Stimulated activated naive CD8-positive, alpha-beta T cell treated with anti-CD3 and anti-CD28 coated beads, Interleukin-15, Interleukin-2, amounts not matched to agents 100 U/mL and 50 U/mL, for 24 hours (primary cell): Measurements from ENCODE around the gene MAST2.

Experiments
- ATAC-seq: fragments of 150-1000 bp; cut with Tn5 transposase; one replicate; pipeline ENCODE4 v1.10.0; 2021
- DNase-seq: peaks from one replicate; pipeline ENCODE4 v3.0.0; 2021

MAST2 gene

DNA sequence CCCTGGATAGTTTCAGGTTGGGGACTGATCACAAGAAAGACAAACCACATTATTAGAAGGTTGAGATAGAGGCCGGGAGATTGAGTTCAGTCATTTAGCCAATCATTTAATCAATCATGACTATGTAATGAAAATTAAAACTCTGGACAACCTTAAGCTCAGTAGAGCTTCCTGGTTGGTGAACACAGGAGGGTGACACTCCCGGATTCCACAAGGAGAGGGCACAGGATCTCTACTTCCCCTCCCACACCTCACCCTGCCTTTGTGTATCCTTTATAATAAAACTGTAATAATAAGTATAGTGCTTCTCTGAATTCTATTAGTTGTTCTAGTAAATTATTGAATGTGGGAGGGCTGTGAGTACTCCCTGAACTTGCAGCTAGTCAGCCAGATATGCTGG lies 178.9 kb downstream of the MAST2 start:
- ATAC-seq (no peak), DNase-seq (no peak)

DNA sequence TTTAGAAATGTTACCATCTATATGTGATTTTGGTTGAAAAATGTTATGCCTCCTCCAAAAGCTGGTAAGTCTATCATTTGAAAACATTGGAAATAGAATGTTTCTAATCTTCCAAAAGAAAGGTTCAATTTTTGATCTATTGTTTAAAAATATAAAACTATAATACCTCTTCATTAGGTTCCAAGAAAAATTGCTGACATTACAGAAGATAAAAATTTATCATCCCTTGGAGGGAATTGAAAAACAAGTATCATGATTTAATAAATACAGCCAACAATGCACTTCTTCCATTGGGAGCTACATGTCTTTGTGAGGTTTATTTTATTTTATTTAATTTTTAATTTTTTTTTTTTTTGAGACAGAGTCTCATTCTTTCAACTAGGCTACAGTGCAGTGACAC lies 180.6 kb downstream of the MAST2 start:
- no peak for ATAC-seq
- no peak for DNase-seq

DNA sequence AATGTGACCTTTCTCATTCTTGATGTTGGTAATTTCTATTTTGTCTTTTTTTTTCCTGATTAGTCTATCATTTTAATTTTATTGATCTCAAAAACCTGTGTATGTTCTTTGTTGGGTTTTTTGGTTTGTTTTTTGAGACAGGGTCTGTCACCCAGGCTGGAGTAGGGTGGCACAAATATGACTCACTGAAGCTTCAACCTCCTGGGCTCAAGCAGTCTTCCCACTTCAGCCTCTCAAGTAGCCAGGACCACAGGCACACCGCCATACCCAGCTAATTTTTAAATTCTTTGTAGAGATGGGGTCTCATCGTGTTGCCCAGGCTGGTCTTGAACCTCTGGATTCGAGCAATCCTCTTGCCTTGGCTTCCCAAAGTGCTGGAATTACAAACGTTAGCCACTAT lies 183.8 kb downstream of the MAST2 start:
- DNase-seq (no peak), ATAC-seq (no peak)

DNA sequence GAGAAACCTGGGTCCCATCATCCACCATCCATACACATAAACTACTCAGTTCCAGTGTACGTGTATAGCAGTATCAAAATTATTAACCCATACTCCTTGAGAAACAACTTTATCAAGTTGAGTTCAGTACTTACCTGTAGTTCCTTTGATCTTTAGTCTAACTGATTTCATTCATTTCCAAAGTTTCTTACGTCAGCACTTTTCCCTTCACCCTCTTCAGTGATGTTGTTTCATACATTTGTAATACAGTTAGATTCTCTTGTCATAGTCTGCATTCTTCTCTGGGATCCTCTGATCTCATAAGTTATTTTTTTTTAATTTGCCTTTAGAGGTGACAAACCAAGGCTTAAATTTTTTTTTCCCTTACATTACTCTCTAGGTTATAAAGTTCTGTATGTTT lies 185.8 kb downstream of the MAST2 start:
- no peak for DNase-seq
- no peak for ATAC-seq

DNA sequence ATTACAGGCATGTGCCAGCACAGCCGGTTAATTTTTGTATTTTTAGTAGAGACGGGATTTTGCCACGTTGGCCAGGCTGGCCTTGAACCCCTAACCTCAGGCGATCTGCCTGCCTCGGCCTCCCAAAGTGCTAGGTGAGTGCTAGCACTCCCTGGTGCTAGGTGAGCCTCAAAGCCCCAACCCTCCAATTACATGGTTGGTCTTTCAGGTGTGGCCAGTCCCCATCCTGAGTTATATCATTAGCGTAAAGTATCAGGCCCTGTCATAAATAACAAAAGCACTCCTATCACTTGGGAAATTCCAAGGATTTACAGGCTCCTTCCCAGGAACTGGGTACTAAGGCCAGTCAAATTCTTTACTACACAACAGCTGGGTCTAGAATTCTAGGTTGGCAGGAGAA lies 191.0 kb downstream of the MAST2 start:
- no peak for DNase-seq

DNA sequence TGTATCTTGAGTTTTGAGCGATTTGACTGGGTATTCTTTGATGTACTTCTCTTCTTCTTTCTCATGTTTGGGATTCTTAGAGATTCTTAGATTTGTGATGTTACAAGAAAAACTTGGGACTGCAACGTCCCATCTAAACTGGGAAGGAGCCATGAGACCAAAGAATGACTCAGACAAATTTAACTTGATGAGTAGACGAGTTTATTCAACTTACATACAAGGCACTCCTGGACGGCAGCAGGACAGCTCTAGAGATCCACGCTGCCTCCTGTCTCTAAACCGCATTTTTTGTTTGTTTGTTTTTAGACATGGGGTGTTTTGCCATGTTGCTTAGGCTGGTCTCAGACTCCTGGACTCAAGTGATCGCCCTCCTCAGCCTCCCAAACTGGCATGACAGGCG lies 191.9 kb downstream of the MAST2 start:
- ATAC-seq (no peak), DNase-seq (no peak)

More for the DNA sequence above, 191.0 kb downstream of the MAST2 start:
- ATAC-seq: no peak

DNA sequence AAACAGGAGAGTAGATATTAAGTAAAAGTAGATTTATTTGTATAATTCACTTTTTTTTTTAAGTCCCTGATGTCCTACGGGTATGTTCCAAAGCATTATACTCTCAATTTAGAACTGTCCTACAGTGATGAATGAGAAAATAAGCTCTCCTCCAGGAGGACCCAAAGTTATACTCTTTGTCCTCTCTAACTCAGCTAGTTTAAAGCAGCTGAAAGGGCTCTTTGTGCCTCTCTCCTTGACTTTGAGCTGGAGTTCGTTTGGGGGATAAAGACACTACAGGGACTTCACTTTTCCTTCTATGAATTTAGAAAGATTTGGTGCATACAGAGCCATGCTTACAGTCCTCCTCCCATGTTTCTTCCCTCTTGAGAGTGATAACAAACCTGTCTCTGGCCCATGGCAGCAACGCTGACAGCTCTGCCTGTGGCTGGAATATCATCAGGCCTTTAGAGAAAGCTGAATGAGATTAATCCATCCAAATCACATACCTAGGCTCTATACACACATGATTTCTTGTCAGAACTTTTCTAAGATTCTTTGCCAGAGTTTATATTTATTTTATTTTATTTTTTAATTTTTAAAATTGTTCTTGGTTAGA lies 194.7 kb downstream of the MAST2 start:
- no peak for ATAC-seq
- DNase-seq: no peak

DNA sequence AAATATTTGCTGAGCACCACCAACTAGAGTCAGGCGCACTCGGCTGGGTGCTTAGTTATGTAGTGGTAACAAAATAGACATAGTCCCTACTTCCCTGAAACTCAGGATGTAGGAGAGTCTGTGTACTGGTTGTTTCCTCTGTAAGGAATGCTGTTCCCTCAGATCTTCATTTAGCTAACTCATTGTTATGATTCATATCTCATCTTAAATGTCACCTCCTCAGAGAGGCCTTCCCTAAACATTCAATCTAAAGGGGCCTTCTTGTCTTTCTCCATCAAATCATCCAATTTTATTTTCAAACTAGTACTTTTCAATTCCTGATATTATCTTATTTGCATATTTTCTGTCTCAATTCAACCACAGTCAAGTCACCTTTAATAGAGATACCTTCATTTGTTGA lies 196.1 kb downstream of the MAST2 start:
- ATAC-seq (no peak), DNase-seq (no peak)

DNA sequence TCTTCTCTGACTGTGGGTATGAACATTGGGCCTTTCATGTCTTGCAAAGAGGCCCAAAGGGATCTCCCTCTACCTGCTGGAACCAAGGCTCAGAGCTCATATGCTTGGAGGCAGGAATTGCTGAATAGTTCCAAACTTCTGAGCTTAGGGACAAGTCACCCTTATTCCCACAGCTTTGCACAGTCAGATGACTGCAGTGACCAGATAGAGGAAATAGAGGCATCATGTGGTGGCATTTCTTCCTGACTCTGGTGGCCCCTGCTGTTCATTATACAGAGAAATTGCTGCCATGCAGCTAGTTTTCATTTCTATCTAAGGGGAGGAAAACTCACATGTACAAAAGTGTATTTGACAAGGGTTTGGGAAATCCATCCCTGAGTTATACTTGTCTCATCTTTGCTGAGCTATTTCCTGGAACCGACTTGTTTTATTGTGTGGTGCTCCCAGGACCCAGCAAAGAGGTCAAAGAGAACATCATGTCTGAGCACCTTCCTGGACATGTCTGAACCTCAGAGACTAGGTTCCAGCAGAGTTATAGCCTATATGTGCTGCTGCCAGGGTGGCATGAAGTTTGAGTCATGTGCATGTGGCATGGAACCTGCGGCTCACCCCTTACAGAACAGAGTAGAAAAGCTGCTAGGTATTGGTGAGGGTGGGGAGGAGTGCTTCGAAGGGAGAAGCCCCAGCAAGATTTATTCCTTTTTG lies 197.8 kb downstream of the MAST2 start:
- ATAC-seq (no peak), DNase-seq (no peak)

DNA sequence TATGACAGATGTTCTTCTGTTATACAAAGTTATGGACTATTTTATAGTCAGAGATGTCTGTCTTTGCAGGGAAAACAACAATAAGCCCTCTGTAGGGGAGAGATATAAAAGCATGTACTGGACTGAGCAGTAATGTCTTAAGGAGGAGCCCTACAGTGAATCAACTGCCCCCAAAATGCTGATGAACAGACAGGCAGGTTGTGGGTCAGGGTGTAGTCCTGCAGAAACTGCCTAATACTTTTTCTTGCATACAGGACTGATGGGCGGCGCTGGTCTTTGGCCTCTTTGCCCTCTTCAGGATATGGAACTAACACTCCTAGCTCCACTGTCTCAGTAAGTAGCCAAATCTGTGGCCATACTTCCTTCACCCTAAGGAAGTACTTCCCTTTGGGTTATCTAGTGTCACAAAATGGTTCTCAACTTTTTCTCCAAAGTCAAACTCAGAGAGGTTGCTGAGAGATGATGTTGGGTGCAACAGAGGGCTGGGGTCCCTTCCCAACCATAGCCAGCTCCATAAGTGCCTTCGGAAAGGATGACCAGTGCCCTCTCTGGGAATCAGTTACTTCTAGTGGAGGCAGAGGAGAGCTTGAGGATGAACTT lies 199.2 kb downstream of the MAST2 start:
- ATAC-seq (no peak), DNase-seq (no peak)

DNA sequence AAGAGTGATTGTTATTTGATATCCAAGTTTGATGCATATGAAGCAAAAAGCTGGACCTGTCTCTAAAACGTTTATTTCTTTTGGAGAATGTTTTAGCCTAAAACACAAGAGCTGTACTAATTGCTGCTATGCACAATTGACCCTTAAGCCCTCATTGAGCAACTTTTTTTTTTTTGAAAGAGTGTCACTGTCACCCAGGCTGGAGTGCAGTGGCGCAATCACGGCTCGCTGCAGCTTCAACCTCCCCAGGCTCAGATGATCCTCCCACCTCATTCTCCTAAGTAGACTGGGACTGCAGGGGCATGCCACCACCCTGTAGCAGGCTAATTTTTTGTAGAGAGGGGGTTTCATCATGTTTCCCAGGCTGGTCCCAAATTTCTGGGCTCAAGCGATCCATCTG lies 199.9 kb downstream of the MAST2 start:
- DNase-seq (no peak), ATAC-seq (no peak)

DNA sequence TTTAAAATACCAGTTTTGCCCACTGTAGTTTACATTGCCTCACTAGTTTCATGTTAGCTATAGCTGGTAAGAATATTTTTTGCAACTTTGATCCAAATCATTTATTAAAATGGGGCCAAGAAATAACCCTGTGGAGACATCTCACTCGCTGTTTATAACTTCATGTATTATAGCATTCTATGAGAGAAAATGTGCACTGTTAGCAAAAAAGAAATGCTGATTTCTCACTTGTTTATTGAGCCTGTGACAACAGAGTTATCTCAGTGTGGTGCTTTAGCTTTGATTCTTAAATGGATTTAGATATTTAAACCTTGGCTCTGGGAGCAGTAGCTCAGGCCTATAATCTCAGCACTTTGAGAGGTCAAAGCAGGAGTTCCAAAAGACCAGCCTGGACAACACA lies 201.1 kb downstream of the MAST2 start:
- ATAC-seq (no peak), DNase-seq (no peak)

DNA sequence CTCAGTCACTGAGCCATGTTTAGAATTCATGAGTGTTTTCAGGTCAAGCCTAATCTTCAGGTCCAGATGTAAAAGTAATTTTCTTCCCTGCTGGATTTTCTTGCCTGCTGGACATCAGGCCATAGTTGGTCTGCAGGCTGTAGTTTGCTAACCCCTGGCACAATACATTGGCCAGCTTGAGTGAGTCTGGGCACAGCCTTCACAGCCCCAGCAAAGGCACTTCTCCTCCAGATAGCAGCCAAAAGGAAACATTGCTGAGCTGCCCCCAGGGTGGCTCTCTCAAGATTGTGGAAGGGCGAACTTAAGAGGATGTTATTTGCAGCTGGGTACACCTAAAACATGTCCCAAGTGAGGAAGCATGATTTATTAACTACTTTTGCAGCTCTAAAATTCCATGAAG lies 202.2 kb downstream of the MAST2 start:
- ATAC-seq (no peak), DNase-seq (no peak)

DNA sequence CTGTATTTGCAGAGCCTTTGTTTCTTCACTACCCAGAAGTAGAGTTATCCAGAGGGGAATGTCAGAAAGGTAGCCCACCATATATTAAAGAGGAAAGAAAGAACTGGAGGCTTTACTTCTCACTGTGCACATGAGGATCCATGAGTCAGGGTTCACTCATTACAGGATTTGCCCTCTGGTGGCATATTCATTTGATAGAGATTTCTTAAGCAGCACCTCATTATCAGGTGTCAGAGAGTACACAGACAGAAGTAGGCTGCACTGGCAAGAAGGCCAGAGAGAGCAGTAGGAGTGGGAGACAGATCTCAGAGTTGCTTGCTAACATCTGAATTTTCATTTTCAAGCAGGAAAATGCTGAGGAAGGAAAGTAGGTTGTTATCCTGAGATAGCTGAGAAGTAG lies 205.2 kb downstream of the MAST2 start:
- DNase-seq (no peak), ATAC-seq (no peak)

DNA sequence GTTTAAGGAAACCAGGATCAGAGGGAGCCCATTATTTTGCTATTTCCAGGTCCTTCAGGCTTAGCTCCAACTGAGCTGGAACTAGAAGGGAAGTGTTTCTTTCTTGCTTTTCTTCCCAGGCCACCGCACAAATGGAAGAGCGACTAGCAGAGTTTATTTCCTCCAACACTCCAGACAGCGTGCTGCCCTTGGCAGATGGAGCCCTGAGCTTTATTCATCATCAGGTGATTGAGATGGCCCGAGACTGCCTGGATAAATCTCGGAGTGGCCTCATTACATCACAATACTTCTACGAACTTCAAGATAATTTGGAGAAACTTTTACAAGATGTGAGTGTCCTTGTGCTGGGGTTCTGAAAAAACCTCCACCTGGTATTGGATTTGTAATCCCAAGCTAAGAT lies 207.2 kb downstream of the MAST2 start:
- ATAC-seq: no peak
- DNase-seq: no peak

DNA sequence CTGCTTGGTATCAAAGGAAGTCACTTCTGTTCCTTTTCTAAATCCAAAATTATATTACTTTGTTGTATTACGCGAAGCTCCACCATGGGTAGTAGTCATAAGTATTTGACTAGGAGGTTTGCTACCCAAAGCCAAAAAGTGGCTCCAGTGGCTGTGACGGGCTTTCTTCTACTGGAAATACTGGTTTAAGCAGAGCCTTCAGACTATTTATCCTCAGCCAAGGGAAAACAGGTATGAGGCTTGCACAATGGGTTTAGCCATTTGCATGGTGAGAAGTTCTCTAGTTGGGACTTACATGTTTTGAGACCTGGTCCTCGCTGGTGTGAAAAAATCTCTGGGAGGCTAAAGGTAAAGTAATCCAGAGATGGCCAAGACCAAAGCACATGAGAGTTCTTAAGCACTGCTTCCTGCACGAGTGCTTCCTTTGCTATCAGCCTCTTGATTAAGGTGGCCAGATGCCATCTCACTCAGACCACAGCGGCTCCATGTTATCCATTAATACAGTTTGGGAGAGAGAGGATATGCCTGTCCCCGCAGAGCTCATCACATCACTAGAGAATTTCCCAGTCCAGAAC lies 207.8 kb downstream of the MAST2 start:
- ATAC-seq (no peak), DNase-seq (no peak)

DNA sequence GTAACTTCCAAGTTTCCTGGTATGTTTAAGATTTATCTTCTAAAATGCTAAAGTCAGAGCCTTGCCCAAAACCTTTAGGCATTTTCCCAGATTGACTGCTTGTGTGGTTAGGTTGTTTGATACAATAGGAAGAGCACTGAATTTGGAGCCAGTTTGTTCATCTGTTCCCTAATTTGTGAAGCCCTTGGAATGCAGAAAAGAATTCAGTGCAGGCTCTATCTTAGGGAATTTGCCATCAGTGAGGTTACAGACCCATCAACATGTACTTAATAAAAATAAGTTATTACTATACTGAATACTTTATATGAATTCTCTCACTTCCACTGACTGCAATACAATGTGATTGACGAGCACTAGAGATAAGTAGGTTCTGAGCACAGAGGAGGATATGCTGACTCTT lies 208.8 kb downstream of the MAST2 start:
- DNase-seq (no peak), ATAC-seq (no peak)

DNA sequence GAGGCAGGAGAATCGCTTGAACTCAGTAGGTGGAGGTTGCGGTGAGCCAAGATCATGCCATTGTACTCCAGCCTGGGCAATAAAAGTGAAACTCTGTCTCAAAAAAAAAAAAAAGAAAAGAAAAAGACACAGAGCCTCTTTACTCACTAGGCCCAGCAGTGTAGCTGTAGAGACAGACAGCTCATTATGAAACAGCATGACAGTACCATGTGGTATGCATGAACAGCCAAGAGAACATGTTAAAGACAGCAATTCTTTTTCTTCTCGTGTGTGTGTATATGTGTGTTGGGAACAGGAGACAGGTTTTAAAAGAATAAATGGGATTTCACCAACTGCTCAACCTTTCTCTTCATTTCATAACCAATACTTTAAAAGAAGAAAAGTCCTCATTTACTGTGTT lies 210.2 kb downstream of the MAST2 start:
- DNase-seq (no peak), ATAC-seq (no peak)

DNA sequence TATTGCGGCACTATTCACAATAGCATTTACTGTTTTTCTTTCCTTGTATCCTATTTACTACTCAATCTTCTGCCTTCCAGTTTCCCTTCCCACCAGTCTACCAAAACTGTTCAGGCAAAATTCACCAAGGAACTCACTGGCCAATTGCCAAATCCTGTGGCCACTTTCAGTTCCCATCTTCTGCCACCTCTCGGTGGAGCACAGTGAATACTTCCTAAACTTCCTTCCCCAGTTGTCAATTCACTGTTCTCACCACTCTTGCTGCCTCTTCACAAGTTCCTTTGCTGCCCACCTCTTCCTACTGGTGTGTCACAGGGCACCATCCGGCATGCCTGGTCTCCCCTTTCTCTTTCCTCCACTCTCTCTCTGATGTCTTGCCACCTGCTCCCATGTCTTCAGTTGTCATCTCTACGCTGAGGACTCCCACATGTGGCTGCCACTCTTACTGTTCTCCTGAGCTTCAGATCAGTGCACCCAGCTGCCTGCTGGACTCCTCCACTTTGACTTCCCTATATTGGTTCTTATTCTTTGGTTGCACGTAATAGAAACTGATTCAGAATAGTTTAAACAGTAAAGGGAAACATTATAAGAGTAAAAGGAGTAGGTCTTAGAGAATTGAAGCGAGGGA lies 214.6 kb downstream of the MAST2 start:
- ATAC-seq (no peak), DNase-seq (no peak)

DNA sequence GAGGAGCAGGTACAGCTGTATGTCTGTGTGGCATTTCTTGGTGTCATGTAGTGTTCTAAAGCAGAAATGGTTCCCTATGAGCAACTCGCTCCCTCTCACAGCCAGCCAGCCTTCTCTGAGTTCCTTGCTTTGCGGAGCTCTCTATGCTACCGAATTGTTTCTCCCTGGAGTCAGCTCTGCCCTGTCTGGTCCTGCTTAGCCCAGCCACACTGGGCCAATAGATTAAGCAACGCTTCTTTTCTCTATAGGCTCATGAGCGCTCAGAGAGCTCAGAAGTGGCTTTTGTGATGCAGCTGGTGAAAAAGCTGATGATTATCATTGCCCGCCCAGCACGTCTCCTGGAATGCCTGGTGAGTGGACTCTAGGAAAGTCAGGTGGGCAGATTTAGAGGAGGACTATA lies 215.9 kb downstream of the MAST2 start:
- ATAC-seq (no peak), DNase-seq (no peak)

DNA sequence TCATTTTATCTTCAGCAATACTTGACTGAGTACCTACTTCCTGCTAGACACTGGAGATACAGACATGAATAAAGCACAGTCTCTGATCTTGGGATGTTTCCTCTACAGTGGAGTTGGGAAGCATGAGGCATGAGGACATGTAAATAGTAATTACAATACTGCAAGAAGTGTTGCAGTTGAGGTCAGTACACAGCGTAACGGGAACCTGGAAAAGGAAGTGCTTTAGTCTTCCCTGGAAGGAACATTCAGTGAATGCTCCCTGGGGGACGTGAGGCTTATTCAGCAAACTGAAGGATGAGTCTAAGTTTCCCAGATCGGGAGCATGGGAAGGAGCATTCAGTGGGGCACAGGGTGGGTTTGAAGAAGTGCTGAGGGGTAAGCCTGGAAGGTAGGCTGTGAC lies 216.6 kb downstream of the MAST2 start:
- ATAC-seq: no peak
- DNase-seq: no peak

DNA sequence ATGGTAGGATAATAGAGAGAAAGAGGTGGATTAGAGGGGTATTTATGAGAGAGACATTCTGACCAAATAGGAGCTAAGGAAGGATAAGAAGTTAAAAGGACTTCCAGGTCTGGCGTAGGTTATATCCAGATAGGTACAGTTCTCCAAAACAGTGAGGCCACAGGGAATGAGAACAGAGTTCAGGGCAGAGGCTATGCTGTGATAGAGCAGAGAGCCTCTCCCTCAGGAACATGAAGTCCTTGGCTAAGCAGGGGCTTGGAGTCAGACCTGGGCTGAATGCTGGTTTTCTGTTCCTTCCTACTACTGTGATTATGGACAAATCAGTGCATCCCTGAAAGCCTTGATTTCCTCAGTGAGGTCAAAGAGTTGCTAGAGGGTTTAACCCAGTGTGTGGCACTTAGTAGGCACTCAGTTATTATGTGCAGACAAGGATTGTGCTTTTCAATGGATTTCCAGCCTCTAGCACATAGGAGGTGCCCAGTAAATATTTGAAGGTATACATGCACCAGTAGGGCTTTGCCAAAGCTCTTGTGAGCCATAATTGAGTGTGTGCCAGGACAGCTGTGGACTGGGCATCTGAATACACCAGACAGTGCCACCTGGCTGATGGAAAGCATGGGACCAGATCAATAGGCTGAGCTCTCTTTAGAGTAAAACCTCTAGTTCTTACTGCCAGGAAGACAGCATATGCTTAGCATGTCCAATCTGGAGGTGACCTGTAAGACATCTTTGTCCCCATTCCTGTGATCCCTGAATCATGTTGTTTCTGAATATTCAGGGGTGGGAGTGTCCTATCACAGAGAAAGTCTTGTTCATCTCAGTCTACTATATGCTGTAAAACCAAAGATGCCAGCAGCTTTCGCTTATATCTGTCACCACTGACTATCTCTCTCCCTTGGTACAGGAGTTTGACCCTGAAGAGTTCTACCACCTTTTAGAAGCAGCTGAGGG lies 217.9 kb downstream of the MAST2 start:
- ATAC-seq (no peak), DNase-seq (no peak)
